Midbrain (tissue), 1 donor: ENCODE data around the gene PPARD.

Experiments
- DNase-seq: peaks from one replicate; lab custom pipeline; 2025; lab: John Stamatoyannopoulos, UW

PPARD gene

DNA sequence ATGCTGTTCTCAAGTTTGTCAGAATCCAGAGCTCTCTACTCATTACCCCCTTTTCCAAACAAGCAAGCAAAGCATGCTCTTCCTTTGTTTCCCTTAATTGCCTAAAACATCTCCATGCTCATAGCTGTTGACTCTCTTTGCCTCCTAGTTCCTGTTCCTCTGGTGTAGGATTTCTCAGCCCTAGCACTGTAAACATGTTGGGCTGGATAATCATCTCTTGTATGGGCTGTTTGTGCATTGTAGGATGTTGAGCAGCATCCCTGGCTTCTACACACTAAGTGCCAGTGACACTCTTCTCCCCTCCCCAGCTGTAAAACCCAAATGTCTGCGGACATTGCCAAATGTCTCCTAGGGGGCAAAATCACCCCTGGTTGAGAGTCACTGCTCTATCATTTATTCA lies 14.0 kb downstream of the PPARD start:
- DNase-seq: peak; percentile 43

DNA sequence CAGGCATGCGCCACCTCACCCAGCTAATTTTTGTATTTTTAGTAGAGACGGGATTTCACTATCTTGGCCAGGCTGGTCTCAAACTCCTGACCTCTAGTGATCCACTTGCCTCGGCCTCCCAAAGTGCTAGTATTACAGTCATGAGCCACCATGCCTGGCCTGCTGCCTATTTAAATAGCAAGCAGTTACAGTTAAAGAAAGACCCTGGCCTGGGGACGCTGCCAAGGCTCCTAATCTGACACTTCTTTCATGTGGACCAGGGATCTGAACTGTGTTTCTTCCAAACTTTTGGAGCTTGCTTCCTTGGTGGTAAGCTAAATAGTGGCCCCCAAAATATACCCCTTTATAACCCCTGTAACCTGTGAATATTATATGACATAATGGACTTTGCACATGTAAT lies 15.3 kb downstream of the PPARD start:
- DNase-seq: no peak

- no peak for DNase-seq
These were observed 15.7 kb downstream of the PPARD start for GRCh38 chr6:35358086-35358485.

- DNase-seq: no peak
These were observed 17.0 kb downstream of the PPARD start for GRCh38 chr6:35359346-35359743.

DNA sequence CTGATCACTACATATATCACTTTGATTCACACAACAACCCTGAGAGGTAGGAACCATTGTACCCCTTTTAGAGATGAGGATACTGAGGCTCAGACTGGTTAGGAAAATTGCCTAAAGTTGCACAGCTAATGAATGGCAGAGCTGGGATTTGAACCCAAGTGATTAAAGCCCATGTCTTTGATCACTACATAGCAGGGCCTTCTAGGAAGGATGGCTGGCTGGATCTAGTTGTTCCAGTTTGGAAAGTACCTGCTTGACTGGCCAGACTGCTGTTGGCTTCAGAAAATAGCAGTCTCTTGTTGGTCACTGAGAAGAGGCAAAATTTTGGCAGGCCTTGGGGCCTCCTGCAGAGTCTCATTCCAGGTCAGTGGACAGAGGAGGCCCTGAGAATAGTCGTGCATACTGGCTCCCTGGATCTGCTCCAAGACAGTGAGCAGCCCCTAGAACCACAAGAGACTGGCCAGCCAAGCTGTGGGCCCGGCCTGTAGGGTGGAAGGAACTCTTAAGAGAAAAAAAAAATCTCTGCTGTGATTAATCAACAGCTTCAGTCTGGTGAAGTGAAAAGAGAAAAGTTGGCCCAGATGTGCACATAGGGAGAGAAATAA lies 17.5 kb downstream of the PPARD start:
- DNase-seq: peak; percentile 77

DNA sequence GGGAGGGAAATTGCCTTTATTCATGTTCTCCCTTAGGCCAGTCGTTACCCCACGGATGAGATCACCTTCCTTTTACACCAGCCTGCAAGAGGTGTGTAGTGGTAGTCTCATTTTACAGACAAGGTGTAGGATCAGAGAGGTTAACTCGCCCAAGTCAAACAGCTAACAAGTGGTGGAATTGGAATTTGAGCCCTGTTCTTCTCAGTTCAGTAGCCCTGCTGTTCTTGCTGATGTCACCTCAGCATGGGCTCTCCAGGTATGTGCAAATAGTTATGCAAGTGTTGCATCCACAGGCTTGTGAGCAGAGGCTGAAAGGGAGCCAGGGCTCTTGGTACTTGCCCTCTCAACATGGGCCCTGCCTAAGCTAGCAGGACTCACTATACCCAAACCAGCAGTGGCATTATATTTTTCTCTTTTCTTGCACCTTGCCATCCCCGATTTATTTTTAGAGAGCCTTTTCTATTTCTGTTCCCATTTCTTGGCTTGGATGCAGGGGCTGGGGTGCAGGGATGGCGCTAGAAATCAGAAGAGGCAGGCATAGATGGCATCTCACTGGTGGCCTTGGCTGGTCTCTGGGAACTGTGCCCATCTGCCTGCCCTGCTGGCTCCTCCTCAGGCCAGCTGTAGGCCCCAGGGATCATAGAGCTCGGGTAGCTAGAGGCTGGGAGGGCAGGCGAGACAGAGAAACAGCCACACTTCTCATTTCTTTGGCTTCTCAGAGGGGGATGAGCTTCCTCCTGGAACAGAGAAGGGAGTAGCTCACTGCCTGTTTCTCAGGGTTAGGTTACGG lies 18.2 kb downstream of the PPARD start:
- peak; percentile 74 for DNase-seq

DNA sequence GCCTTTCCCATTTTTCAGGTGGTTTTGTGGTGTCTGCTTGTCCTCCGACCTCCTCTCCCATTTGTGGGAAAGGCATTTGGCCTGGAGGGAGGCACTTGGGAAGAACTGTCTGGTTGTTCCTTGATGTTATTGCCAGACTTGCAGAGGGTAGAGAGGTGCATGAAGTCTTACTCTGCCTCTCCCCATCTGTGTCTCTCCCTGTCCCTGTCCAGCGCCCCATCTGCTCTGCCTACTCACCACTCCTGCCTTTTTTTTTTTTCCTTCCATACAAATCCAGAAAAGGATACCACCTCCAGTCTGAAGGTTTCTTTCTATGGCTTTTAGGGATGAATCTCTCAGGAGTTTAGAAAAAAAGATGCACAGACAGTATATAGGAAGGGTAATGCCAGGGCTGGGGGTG lies 19.8 kb downstream of the PPARD start:
- no peak for DNase-seq

DNA sequence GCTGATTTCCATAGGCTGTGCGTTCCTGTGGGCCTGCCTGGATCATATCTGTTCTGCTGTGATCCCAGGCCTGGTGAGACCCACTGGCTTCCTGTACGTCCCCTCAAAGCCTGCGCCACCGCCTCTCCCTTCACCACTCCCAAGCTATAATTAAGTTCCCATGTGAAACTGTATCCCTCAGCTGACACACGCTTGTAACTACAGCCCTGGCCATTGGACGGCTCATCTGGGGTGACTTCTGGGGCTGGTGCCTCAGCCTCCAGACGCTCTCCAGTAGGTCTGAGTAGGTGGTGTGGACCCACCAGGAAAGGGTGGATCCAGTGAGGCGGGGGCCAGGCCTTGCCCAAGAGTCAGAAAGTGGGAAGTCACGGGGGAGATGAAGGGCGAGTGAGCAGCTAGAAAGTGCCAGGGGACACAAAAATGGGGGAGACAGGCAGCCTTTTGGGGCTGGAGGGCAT lies 21.0 kb downstream of the PPARD start:
- no peak for DNase-seq

DNA sequence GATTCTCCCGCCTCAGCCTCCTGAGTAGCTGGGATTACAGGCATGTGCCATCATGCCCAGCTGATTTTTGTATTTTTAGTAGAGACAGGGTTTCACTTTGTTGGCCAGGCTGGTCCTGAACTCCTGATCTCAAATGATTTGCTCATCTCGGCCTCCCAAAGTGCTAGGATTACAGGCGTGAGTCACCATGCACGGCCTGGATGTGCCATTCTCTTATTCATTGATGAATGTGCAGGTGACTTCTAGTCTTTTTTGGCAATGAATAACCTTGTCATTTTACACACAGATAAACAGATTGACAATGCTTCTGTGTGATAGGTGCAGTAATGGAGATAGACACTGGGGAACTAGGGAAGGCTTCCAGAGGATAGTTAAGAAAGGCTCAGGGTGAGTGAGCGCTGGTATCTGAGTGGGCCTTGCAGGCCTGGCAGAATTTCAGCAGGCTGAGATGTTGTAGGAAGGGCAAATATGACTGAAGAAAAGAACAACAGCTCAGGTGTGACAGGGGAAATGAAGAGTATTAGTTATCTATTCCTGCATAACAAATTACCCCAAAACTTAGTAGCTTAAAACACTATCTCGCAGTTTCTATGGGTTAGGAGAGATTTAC lies 23.3 kb downstream of the PPARD start:
- no peak for DNase-seq

DNA sequence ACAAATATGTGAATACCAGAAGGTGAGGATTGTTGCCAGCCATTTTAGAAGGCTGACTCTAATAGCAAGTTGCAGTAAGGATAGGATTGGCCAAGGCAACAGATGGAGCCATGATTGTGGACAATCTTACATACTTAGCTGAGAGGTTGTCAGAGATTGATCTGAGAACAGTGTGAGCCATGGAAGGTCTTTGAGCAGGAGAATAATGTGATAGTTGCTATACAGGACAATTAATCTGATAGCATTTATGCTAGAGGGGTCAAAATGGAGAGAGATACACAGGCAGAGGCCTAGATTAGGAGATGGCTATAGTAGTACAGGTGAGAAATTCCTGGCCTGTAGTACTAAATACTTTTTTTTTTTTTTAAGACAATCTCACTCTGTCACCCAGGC lies 23.8 kb downstream of the PPARD start:
- no peak for DNase-seq

DNA sequence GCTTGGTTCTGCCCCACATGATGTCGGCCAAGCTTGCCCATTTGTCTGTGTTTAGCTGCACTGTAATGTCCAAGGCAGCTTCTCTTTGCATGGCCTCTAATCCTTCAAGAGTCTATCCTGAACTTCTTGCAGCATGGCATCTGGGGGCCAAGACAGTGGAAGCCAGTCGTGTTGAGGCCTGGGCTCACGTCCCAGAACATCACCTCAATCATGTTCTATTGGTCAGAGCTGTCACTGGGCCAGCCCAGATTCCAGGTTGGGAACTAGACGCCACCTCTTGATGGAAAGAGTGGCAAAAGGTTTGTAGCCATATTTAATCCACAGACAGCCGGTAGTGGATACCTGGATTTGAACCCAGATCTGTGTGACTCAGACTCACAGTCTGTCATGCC lies 25.3 kb downstream of the PPARD start:
- DNase-seq: no peak

DNA sequence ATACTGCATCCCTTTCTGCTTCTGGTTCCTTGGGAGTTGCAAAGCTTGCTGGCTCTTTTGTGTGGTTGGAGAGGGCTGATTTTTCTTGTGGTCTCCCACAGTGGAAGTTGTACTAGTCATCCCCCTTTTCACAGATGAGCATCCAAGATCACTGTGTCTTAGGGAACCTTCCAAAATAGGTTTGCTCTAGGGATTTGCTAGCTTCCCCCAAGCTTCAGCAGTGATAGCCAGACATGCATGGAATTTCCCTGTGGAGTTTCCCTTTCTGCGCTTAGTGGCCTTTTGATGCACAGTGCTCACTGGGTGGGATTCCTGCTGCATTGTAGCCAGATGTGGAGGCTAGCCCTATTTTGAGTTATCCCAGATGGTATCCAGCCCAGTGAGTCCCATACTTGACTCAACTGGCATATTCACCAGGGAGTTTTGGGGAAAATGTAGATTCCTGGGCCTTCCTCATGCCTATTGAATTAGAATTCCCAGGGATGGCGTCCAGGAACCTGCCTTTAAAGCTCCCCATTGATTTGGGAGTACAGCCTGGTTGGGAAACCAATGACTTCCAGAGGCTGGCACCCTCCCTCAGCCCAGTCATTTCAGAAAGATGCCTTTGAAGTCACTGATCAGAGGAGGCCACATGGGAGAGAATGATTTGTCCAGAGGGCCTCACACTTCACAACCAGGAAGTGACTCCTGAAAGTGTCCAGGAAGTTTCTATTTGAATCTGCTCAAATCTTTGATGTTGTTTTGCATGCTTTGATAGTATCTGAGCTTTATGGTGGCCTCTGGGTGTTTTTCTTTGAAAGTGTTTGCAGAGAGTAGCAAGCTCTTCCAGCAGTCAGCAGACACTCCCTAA lies 25.9 kb downstream of the PPARD start:
- no peak for DNase-seq

DNA sequence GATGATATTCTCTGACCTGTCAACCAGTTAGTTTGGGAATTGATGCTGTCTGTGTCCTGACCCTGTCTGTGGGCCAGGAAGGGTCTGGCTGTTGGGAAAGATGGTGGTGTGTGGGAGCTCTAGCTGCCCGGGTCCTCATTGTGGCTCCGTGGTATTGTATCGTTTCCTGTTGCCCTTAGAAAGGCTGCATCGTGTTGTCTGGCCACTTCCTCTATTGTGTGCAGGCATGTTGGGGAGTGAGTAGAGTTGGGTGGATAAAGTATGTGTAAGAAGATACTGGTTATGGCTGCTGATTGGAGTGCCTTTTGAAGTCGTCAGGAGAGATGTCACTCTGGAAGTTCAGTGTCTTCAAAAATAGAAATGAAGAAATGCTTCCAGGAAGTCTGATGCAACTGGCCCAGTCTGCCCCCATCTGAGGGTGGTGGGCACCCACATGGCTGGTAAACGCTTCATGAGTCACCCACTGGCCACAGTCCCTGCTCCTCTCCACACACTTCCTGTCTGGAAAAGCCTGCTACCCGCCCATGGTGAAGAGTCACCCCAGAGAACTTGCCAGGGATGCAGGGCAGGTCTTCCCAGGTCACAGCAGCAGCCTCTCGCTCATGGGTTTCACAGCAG lies 27.9 kb downstream of the PPARD start:
- peak; percentile 21 for DNase-seq

DNA sequence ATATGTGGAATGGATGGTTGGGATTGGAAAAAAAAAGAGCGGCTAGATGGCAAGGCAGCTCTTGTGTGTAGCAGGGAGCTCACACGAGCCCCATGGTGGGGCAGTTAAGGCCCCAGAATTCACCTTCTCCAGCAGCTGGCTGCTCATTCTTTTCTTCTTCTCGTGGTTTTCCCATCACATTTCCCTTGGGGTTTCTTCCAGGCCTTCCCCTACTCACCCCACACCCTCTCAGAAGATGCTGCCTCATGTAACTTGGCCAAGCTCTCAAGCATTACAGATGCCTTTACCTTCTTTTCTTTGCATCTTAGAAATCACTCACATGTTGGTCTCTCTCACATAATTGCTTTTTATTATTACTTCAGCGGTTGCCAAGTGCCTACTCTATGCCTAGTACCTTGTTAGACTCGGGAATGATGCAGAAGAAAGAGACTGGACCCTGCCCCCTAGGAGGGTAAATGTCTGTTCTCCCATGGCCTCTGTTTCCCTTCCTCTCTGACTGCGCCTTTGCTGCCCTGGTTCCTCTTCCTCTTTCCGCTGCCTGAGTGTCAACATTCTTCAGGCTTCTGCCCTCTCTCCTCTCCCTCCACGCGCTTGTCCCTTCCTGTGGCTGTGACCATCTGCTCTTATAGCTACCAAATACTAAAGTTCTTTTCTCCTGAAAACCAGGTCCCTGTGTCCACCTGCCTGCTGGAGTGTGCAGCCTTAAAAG lies 28.6 kb downstream of the PPARD start:
- peak; percentile 17 for DNase-seq

- no peak for DNase-seq
These were observed 29.3 kb downstream of the PPARD start for GRCh38 chr6:35371494-35372262.

GRCh38 chr6:35372633-35373032 lies 30.3 kb downstream of the PPARD start:
- DNase-seq: no peak

DNA sequence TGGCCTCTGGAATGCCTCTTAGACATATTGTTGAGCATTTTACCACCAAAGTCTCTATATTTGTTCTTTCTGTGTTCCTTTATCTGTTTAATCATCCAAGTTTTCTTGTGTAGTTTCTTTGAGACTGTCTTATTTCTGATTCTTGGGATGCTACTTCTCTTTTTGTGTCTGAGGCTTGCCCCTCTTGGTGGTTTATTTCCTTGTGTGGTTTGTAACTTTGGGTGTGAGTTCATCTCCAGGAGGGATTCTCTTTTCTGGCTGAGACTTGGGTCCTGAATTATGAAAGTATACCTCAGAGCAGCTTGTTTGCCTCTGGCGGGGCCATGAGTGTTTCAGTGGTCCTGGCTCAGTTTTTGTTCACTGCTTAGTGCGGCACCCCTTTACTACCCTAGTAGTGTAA lies 33.9 kb downstream of the PPARD start:
- DNase-seq: no peak

GRCh38 chr6:35377002-35377401 lies 34.6 kb downstream of the PPARD start:
- DNase-seq: no peak

DNA sequence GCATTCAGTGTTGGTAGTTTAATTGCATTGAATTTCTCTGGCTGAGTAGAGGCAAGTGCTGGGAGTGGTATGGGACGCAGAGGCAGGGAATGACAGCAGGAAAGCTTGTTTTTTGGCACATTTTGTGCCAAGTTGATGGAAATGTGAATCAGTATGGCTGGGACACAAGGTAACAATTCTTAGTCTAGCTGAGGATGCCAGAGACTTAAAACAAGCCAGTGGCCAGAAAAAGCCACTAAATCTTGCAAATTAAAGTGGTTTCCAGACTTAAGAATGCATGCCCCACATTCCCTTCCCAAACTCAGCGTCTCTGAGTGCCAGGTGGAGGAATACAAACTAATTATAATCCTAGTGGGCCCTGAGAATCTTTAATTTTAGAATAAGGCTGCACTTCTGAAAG lies 35.9 kb downstream of the PPARD start:
- no peak for DNase-seq

DNA sequence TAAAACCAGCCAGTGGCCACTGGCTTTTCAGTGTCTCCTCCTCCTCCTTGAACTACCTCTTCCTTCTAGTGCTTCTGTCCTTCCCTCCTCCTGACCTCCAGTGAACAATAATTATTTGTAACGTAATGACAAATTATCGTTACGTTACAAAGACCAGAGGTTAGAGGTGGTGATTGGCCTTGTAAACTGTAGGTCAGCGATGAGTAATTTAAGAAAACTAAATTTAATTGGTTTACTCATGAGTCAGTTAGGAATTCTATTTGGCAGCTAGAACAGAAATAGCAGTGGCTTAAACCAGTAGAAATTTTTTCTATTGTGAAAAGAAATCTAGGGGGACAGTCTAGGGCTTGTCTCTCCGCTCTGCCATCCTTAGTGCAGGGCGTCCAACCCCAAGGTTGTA lies 38.8 kb downstream of the PPARD start:
- DNase-seq: no peak

DNA sequence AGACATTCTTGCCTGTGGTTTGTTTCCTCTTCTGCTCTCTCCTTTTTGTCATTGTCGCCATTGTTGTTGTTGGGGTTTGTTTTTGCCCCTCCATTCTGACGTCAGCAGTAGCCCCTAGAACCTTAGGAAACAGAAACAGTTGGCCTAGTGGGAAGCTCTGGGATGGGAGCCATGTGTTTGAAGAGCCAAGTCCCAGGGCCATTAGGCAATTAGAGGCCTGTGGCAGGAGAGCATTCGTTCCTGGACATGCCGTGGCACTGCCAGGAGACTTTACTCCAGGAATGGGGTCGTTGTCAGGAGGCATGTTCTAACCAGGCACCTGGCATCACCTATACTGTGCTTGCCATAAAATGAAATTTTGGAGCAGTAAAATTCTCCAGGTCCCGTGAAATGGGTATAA lies 39.7 kb downstream of the PPARD start:
- no peak for DNase-seq
